Heart left ventricle (tissue), 13 donors: ENCODE measurements around the gene PRXL2B.

Experiments
- POLR2A ChIP-seq, 2 donors: fragments of 450-650 bp; IDR thresholded peaks; one replicate each; pipeline ENCODE4 v1.6.1; 2017; ENCODE audit warnings: antibody characterized with exemption in 2 of 2, mild to moderate bottlenecking in 2 of 2, moderate library complexity in 2 of 2
- TF ChIP-seq, protein P1 (sequence below), 12 donors: fragments of 200-600 bp; sonication (generic) in 4 of 12; IDR thresholded peaks; one replicate each; pipeline versions ENCODE4 v1.5.0 to v1.8.0; 2018 to 2022; ENCODE audit warnings: antibody characterized with exemption in 12 of 12, mild to moderate bottlenecking in 5 of 12
- donor health status: ischemic (EF 13 %, LVEDD 7.1; RV severe dilation, severe dysfunction).
- donor health status: DM: no; HTN: yes; CAD: no.
- donor health status: DM: no; HTN: no; CAD: no.
- donor health status: ischemic (EF 25% LVEDD 6.9; RV normal size, moderate dysfunction).
- donor health status: ischemic (EF 25% LVEDD 5.7; RV mildly dilated, moderate dysfunction).
- donor health status: ischemic (EF 35%, LVEDD 5.7; RV mildly dilated, moderate dysfunction).
- donor health status: nonischemic (EF 11% LVEDD 7.7; RV severe dilation, severe dysfunction).
- donor health status: DM: yes; HTN: yes; CAD: no.
- donor health status: PGD.
- donor health status: ischemic (EF 29% LVEDD 5.4; RV normal size, mild dysfunction).
- donor health status: nonischemic (EF 23%, LVEDD 6.1; RV moderate dilation, normal function).

DNA sequence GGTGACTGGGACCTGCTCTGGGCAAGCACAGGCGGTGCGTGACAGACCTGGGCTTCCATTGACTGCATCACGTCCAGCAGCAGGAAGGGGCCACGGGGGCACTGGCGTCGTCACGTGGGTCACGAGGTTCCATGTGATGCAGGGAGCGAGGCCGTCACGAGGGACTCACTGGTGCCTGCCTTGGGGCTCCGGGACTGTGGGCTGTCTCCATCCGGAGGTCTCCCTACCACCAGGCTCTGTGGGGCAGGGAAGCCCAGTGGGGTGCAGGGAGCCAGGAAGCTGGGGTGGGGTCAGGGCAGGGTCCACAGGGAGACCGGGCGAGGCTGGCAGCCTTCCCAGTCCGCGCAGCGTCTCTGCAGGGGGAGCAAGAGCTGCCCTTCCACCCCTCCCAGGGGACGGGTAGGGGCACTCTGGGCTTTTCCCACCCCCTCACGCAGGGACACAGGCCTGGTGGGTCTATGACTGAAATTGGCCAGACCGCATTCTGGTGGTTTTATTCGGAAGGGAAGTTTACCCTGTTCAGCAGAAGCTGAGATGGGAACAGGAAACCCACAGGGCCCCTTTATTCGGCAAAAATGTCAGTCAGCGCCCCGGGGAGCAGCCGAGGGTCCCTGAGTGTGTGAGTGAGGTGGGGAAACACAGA, 30.8 kb upstream of the PRXL2B start:
- peak in 1 of 2 donors; percentile 46 for TF ChIP-seq POLR2A (IDR thresholded peaks at IDR 0.05)
- TF ChIP-seq, protein P1, sequence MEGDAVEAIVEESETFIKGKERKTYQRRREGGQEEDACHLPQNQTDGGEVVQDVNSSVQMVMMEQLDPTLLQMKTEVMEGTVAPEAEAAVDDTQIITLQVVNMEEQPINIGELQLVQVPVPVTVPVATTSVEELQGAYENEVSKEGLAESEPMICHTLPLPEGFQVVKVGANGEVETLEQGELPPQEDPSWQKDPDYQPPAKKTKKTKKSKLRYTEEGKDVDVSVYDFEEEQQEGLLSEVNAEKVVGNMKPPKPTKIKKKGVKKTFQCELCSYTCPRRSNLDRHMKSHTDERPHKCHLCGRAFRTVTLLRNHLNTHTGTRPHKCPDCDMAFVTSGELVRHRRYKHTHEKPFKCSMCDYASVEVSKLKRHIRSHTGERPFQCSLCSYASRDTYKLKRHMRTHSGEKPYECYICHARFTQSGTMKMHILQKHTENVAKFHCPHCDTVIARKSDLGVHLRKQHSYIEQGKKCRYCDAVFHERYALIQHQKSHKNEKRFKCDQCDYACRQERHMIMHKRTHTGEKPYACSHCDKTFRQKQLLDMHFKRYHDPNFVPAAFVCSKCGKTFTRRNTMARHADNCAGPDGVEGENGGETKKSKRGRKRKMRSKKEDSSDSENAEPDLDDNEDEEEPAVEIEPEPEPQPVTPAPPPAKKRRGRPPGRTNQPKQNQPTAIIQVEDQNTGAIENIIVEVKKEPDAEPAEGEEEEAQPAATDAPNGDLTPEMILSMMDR (IDR thresholded peaks at IDR 0.05): peak in 1 of 12 donors; percentile 1
